IPS-18a (cell line): ENCODE results near the gene MLH1.
"Not testable (repeated sequence)": the region's sequence is repeated elsewhere in the genome, so short reads cannot be mapped to it uniquely, and the experiment has no call there.

Source experiments
- H3K27ac ChIP-seq: one replicate; pipeline ENCODE4 v1.5.1; 2013; ENCODE audit warnings: low read length
- H3K27me3 ChIP-seq: one replicate; pipeline ENCODE4 v1.6.1; 2013; ENCODE audit warnings: mild to moderate bottlenecking, low read length; ENCODE audit not compliant: control insufficient read depth, insufficient read depth
- H3K36me3 ChIP-seq: one replicate; pipeline ENCODE4 v1.6.1; 2013; ENCODE audit warnings: low read depth, low read length; ENCODE audit not compliant: control insufficient read depth
- H3K4me1 ChIP-seq: one replicate; pipeline ENCODE4 v1.6.1; 2013; ENCODE audit warnings: low read depth, low read length; ENCODE audit not compliant: control insufficient read depth
- H3K4me3 ChIP-seq: one replicate; pipeline ENCODE4 v1.5.1; 2013; ENCODE audit warnings: low read length
- H3K9ac ChIP-seq: one replicate; pipeline ENCODE4 v1.6.1; 2013; ENCODE audit warnings: mild to moderate bottlenecking, low read length, moderate library complexity
- H3K9me3 ChIP-seq: one replicate; pipeline ENCODE4 v1.6.1; 2013; ENCODE audit warnings: low read depth, low read length; ENCODE audit not compliant: control insufficient read depth

Gene MLH1

GRCh38 chr3:37041546-37042195 lies 48.4 kb downstream of the MLH1 start:
- Histone ChIP-seq H3K27me3 (no peaks in the 10 kb centered on the region), H3K4me3 (no peak overlapping the region), H3K27ac (no peak overlapping the region), H3K9me3 (no peaks in the 10 kb centered on the region), H3K36me3 (peaks cover 35% of the 10 kb centered on the region), H3K9ac (no peak overlapping the region), H3K4me1 (no peaks in the 10 kb centered on the region)

GRCh38 chr3:37042712-37043111 lies 49.4 kb downstream of the MLH1 start:
- not testable (repeated sequence) for H3K27me3 ChIP-seq, H3K27ac ChIP-seq, H3K9ac ChIP-seq, H3K9me3 ChIP-seq, H3K4me1 ChIP-seq, H3K4me3 ChIP-seq
- H3K36me3 ChIP-seq = peaks cover 36% of the 10 kb centered on the region

GRCh38 chr3:37050282-37050681 lies 57.0 kb downstream of the MLH1 start:
- H3K9me3 ChIP-seq = no peaks in the 10 kb centered on the region
- no peaks in the 10 kb centered on the region for H3K4me1 ChIP-seq
- H3K27me3 ChIP-seq = no peaks in the 10 kb centered on the region
- H3K9ac ChIP-seq = no peak overlapping the region
- H3K4me3 ChIP-seq = no peak overlapping the region
- H3K27ac ChIP-seq = no peak overlapping the region
- peaks cover 64% of the 10 kb centered on the region for H3K36me3 ChIP-seq

- H3K4me3 ChIP-seq = no peak overlapping the region
- H3K9ac ChIP-seq = no peak overlapping the region
- no peak overlapping the region for H3K27ac ChIP-seq
- no peaks in the 10 kb centered on the region for H3K4me1 ChIP-seq
- peaks cover 66% of the 10 kb centered on the region for H3K36me3 ChIP-seq
- H3K9me3 ChIP-seq = no peaks in the 10 kb centered on the region
- H3K27me3 ChIP-seq = no peaks in the 10 kb centered on the region
These were observed 59.5 kb downstream of the MLH1 start for GRCh38 chr3:37052860-37053259.

GRCh38 chr3:37053337-37053736 lies 60.0 kb downstream of the MLH1 start:
- Histone ChIP-seq H3K36me3 (peaks cover 61% of the 10 kb centered on the region), H3K9me3 (no peaks in the 10 kb centered on the region), H3K4me1 (no peaks in the 10 kb centered on the region), H3K9ac (no peak overlapping the region), H3K4me3 (no peak overlapping the region), H3K27ac (no peak overlapping the region), H3K27me3 (no peaks in the 10 kb centered on the region)

GRCh38 chr3:37053753-37054152 lies 60.4 kb downstream of the MLH1 start:
- Histone ChIP-seq H3K4me1 (no peaks in the 10 kb centered on the region), H3K9me3 (no peaks in the 10 kb centered on the region), H3K27me3 (no peaks in the 10 kb centered on the region), H3K27ac (no peak overlapping the region), H3K4me3 (no peak overlapping the region), H3K9ac (no peak overlapping the region), H3K36me3 (peaks cover 59% of the 10 kb centered on the region)

- Histone ChIP-seq H3K9ac (no peak overlapping the region), H3K4me3 (no peak overlapping the region), H3K36me3 (peaks cover 55% of the 10 kb centered on the region), H3K27ac (no peak overlapping the region), H3K9me3 (no peaks in the 10 kb centered on the region), H3K4me1 (no peaks in the 10 kb centered on the region), H3K27me3 (no peaks in the 10 kb centered on the region)
These were observed 61.1 kb downstream of the MLH1 start for GRCh38 chr3:37054370-37054769.

GRCh38 chr3:37055077-37055476 lies 61.8 kb downstream of the MLH1 start:
- H3K27me3 ChIP-seq, H3K27ac ChIP-seq, H3K4me1 ChIP-seq, H3K9ac ChIP-seq, H3K9me3 ChIP-seq, H3K4me3 ChIP-seq: not testable (repeated sequence)
- peaks cover 48% of the 10 kb centered on the region for H3K36me3 ChIP-seq

- Histone ChIP-seq H3K4me3 (no peak overlapping the region), H3K27me3 (no peaks in the 10 kb centered on the region), H3K9me3 (no peaks in the 10 kb centered on the region), H3K36me3 (peaks cover 31% of the 10 kb centered on the region), H3K9ac (no peak overlapping the region), H3K27ac (no peak overlapping the region), H3K4me1 (no peaks in the 10 kb centered on the region)
These were observed 63.5 kb downstream of the MLH1 start for GRCh38 chr3:37056826-37057225.

- no peak overlapping the region for H3K4me3 ChIP-seq
- no peaks in the 10 kb centered on the region for H3K4me1 ChIP-seq
- H3K27ac ChIP-seq = no peak overlapping the region
- no peak overlapping the region for H3K9ac ChIP-seq
- H3K9me3 ChIP-seq = no peaks in the 10 kb centered on the region
- H3K36me3 ChIP-seq = peaks cover 23% of the 10 kb centered on the region
- no peaks in the 10 kb centered on the region for H3K27me3 ChIP-seq
These were observed 64.8 kb downstream of the MLH1 start for GRCh38 chr3:37058117-37058516.

- Histone ChIP-seq H3K36me3 (peaks cover 8% of the 10 kb centered on the region), H3K9ac (no peak overlapping the region), H3K27ac (no peak overlapping the region), H3K9me3 (no peaks in the 10 kb centered on the region), H3K4me3 (no peak overlapping the region), H3K4me1 (no peaks in the 10 kb centered on the region), H3K27me3 (no peaks in the 10 kb centered on the region)
These were observed 71.4 kb downstream of the MLH1 start for GRCh38 chr3:37064747-37065146.

- Histone ChIP-seq H3K27me3 (no peaks in the 10 kb centered on the region), H3K27ac (no peak overlapping the region), H3K9ac (no peak overlapping the region), H3K4me3 (no peak overlapping the region), H3K36me3 (peaks cover 8% of the 10 kb centered on the region), H3K9me3 (no peaks in the 10 kb centered on the region), H3K4me1 (no peaks in the 10 kb centered on the region)
These were observed 74.3 kb downstream of the MLH1 start for GRCh38 chr3:37067577-37067976.
